ENCODE results near the gene MYO7A.

GRCh38 chr11:77087723-77088225 lies 40.3 kb upstream of the MYO7A start:
- TF ChIP-seq CTCF (IDR thresholded peaks at IDR 0.05; ENCODE audit: extremely low read depth in 1 of 2, insufficient read depth in 1 of 2, low read depth in 1 of 2, low read length in 2 of 2) (no peak), POLR2AphosphoS5 (IDR thresholded peaks at IDR 0.05; ENCODE audit: insufficient read depth, low read depth, low read length) (no peak), JUN (IDR thresholded peaks at IDR 0.05; ENCODE audit: borderline replicate concordance, insufficient read depth, insufficient read length, low read depth) (no peak), POLR2A (IDR thresholded peaks at IDR 0.05; ENCODE audit: low read depth, low read length) (no peak), MAX (IDR thresholded peaks at IDR 0.05; ENCODE audit: insufficient read depth, insufficient read length) (no peak), EZH2 (IDR thresholded peaks at IDR 0.05; ENCODE audit: borderline replicate concordance, low read depth, low read length, severe bottlenecking) (no peak)

All from endothelial cell of umbilical vein (primary cell).